GM19463 (cell line): ENCODE measurements around the gene VPS8.

Experiments
- ATAC-seq: cut with Tn5 transposase; IDR thresholded peaks from one replicate; pipeline ENCODE4 v1.9.1; 2021; ENCODE audit warnings: mild to moderate bottlenecking, moderate library complexity; ENCODE audit not compliant: unreplicated experiment

VPS8 gene

DNA sequence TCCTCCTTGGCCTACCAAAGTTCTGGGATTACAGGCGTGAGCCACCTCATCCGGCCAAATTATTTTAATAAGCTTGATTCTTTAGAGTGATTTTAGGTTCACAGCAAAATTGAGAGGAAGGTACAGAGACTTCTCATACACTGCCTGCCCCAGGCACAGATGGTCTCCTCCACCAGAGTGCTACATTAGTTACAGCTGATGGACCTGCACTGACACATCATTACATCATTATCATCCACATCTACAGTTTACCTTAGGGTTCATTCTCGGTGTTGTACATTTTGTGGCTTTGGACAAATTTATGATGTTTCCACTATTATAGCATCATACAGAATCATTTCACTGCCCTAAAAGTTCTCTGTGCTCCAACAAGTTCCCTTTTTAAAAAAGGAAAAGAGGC lies 4.4 kb upstream of the VPS8 start:
- no peak for ATAC-seq

DNA sequence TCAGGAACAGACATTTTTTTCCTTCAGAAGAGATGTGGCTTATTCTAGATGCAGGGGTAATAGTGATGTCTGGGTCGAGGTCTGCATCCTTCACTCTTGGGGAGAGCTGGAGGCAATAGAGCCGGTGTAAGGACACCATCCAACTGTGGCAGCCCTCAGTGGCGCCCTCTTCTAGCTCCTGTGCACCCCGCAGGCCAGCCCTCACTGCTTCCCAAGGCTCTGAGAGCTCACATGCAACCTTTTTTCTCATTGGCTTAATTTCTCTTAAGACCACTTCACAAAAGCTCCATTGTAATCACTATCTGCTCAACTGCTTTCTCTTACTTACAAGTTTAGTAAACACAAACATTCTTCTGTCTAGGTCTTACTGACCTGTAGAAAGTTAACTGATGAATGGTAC lies 3.9 kb upstream of the VPS8 start:
- no peak for ATAC-seq

DNA sequence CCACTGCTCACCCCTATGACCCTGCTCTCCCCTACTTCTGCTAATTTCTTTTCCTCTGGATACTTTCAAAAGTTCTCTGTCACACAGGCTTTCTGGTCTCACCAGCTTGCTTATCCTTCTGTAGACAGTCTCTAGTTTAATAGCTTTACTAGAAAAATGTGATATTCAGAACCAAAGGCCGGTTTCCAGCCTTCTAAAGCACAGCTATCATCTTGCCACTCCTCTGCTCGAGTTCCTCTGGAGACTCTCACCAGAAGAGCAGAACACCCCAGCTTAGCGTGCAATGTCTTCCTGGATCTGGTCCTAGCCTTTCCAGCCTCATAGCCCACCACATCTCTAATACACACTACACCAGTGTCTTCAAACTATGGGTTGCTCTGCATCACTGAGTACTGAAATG lies 1.8 kb upstream of the VPS8 start:
- no peak for ATAC-seq

DNA sequence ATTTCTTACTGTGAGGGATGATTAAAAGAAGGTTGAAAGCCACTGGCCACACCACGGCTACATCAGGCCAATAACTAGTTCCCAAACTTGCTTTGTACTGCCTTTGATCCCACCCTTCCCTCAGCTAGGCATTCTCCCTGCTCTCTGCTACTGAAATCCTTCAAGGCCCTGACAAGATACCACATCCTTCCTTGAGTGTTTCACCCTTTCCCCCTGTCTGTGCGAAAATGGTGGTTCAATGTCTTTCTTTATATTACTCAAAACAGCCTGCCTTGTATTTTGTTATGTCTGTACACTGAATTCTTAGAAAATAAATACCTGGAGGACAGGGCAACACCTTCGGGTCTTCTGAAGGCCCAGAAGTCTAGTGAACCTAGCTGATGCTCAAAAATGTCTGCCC lies 932 bp upstream of the VPS8 start:
- no peak for ATAC-seq

DNA sequence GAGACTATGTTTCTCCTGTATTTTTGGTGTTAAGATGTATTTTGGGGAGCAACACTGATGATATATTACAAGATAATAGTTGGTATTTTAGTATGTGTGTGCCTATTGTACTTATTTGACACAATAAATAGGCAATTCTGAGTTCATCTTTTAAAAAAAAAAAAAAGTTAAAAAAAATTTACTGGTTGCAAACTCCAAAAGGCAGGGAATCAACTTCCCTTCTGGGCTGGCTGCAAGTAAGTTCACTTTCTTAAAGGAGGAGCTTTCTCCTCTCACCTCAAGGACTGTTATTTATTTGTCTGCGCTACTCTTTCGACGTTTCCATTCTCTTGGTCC lies 335 bp upstream of the VPS8 start:
- ATAC-seq = no peak

DNA sequence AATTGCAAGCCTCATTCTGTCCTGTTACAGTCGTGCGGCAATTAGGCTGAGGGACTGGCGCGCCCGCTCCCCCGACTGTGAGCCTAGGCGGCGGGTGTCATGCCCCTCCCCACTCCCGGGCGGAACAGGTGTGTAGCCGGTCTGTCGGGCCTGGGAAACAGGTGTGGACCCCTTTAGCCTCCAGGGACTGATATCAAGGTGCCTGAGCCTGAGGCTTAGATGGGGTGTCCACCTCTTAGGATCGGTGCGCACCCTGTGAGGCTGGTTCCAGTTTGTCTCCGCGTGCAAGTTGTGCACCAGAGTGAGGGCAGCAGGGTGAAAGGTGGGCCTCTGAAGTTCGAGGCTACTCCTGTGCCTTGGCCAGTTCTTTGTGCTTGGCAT lies 686 bp downstream of the VPS8 start:
- ATAC-seq = no peak

DNA sequence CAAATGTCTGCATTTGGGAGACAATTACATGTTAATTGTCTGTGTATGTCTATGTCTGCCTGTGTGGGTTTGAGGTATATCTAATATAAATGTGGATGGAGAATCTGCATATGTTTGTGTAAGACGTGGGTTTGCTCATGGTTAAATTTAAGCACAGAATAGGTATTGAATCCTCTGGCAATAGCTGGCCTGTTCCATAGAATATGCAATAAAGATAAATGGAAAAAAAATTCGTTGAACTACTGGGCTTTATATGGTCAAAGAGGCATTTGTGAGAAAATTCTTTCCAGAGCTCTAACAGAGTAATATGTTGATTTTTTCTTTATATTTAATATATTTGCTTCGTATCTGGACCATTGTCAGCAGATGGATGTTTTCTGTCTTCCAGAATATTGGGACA lies 1.4 kb downstream of the VPS8 start:
- ATAC-seq = no peak

DNA sequence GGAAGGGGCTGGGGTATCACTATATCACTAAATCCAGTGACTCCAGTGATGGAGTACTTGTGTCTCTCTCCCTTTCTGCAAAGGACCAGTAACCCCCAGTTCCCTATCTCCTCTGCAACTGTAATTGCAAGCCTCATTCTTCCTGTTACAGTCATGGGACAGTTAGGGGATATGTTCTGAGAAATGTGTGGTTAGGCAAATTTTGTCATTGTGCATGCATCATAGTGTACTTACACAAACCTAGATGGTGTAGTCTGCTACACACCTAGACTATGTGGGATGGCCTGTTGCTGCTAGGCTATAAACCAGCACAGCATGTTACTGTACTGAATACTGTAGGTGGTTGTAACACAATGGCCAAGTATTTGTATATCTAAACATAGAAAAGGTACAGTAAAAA lies 2.2 kb downstream of the VPS8 start:
- no peak for ATAC-seq

DNA sequence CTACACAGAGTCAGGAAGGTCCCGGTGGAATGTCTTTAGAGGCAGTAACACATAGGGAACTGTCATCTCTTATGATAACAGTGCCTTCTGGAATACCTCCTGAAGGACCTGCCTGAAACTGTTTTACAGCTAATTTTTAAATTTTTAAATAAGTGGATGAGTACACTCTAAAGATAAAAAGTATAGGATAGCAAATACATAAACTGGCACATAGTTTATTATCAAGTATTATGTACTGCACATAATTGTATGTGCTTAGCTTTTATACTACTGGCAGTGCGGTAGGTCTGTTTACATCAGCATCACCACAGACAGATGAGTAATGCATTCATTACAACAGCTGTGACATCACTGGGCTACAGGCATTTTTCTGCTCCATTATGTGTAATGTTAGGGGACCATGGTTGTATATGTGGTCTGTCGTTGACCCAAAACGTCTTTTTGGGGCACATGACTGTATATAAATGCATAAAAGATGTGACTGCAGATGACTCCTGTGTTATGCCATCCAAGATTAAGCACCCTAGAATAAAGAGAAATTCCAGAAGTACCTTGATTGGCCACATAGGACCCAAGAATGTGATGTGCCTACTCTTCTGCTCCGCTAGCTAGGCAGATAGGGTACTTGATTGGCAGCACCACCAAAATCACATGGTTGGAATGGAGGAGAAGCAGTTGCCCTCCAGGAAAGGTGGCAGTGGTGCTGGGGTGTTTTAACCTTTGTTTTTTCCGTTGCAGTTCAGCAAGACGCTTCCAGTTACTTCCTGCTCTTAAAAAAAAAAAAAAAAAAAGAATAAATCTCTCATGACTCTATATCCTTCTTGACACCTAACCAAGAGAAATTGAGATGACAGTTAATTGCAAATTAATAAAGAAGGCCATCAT lies 3.3 kb downstream of the VPS8 start:
- ATAC-seq = no peak

DNA sequence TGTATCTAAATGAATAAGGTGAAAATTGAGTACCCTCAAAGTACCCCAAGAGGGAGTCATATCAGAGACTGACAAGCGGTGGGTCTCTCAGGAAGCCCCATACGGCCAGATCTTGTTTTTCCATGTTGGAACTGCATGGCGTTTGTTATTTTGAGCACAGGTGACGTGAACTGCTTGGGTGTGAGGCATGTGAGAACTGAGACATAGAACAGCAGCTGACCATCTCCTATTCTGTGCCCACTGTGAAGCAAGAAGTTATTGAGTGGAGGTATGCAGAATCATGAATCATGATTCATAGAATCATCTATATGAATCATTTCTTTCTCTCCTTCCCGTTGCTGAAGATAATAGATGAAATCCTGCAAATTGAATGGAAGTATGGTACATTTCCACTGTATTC lies 4.6 kb downstream of the VPS8 start:
- ATAC-seq = no peak

DNA sequence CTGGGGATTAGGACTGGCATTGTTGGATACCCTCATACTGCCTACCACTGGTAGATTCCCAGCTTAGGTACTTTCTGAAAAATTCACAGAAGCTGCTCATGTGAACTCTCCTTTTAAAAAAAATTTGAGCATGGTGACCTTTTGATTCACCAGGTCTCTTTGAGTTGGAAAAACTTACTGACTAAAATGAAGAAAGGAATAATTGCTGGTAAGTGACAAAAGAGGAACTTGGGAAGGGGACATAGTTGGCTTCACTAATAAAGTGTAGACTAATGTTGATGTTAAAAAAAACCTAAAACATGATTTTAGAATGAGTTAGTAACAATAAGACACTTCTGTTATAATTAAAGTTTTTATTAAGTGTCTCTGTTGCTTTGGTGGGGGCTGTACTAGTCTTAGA lies 8.6 kb downstream of the VPS8 start:
- ATAC-seq = no peak

DNA sequence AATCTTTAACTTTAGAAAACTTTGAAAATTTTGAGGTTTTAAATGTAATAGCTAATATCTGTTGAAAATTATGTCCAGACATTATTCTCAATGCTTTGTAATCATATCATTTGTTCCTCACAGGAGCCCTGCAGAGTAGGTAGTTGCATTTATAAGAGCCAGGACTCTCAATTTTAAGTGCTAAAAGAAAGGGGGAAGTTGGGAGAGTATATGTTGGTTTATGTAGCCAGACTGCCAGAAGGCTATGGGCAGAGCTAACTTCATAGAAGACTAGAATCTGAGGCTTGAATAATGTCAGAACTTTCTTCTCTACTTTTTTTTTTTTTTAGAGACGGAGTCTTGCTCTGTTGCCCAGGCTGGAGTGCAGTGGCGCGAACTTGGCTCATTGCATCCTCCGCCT lies 9.1 kb downstream of the VPS8 start:
- no peak for ATAC-seq

DNA sequence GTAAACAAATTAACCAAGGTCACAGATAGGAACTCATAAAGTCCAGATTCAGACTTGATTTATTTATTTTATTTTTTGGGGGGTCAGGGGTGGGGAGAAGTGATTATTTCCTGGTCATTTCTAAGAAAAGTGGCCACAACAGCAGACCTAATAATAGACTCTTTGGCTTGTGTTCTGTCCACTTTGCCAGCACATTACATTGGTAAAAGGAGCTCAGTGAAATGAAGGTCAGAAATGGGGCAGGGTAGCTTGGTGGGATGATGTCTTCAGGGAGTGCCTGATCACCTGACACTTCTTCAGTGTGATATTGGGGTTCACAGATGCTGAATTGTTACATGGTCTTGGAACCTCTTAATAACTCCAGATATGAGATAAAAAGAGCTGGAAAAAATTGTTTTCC lies 10.1 kb downstream of the VPS8 start:
- no peak for ATAC-seq

DNA sequence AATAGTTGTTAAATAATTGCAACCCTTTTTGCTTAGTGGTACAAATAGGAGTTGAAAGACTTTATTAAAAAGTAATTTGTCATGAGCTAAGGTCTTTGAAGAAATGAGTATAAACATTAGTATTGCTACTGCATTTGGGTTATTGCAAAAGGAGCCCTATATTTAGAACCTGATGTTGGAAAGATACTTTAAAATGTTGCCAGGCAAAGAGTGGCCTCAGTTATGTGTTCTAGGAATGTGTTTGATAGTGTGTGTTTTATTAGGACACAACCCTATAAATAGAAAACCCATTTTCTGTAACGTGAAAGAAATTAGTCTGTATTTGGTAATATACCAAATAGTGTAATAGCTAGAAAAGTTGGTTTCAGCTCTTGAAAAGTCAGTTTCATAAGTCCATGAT lies 10.7 kb downstream of the VPS8 start:
- no peak for ATAC-seq

DNA sequence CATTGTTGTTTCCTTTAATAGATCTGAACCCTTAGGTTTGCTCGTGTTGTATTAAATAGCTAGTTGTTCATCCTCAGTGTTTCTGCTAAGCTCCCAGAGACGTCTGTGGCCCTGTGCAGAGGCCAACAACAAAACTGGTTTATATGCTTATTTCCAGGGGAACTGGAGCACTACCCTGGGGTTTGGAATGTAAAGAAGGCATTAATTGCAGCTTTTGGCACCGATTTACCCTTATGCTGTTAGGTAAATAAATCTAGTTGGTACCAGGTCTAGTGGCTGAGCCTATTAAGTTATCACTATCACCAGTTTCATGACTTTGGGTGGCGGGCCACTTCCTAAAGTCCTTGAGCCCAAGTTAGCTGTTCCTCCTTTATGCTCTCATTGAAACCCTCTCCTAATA lies 12.0 kb downstream of the VPS8 start:
- no peak for ATAC-seq

DNA sequence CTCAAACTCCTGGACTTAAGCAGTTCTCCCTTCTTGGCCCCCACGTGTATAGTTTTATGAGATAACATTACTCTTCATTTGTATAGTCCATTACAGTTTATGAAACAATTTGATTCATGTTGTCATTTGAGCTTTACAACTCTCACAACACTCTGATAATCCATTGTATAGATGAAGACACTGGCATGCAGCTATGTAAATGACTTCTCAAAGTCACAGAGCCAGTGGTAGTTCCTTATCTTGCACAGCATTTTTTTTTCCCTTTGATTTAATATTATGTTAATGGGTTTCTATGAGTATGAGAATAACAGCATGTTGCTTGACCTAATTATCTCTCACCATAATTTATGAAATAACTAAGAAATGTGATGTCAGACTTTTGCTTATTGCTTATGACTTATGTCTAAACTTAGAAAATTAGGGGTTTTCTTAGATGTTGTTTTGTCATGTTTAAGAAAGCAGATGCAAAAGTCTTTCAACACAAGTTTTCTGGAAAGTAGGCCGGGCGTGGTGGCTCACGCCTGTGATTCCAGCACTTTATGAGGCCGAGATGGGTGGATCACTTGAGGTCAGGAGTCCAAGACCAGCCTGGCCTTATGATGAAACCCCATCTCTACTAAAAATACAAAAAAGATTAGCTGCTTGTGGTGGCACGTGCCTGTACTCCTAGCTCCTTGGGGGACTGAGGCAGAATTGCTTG lies 13.3 kb downstream of the VPS8 start:
- ATAC-seq = no peak

DNA sequence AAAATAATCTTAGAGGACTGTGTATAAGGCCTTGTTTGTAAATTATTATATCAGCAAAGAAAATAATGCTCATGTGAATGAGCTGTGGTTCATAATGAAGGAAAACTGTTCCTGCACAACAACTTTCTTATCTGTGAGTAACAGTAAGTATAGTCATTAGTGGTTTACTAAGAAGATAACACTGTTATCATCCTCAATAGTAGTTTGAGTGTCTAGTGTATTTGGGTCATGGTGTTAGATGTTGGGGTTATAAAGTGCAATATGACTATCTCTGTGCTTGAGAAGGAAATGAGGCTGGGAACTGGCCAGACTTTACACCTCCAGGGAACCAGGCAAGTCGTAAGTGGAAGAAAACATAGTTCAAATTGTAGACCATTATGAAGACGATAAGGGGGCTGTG lies 15.6 kb downstream of the VPS8 start:
- ATAC-seq = no peak

DNA sequence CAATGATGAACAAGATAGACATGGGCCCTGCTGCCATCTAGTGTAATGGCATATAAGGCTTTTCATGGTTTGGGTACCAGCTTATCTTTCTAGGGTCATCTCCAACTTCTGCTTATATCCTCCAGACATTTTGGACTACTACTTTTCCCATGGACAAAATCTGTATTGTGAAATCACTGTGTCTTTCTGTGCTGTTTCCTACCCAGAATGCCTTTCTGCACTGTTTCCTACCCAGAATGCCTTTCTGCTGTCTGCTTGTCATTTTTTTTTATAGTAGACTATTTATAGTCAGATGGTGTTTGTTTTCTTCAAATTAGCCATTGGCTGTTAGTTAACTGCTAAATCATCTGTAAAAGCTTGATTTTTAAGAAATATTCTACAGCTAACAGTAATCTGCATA lies 20.1 kb downstream of the VPS8 start:
- no peak for ATAC-seq

DNA sequence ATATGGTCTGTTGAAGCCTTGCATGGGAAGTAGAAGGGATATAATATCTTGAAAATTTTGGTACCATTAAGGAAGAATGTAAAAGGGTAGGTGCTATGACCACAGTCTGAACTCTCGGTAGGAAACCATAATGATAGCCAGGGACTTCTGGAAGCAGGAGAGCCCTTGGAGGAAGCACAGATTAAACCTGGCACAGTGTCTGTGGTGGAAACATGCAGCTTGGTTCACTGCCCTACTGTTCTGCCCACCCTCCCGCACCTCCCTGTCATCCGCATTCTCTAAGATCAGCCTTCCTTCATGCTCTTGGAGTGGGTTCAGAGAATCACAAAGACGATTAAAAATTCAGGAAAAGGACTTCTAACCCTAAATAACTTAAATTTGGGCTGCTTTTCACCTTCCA lies 20.9 kb downstream of the VPS8 start:
- no peak for ATAC-seq

DNA sequence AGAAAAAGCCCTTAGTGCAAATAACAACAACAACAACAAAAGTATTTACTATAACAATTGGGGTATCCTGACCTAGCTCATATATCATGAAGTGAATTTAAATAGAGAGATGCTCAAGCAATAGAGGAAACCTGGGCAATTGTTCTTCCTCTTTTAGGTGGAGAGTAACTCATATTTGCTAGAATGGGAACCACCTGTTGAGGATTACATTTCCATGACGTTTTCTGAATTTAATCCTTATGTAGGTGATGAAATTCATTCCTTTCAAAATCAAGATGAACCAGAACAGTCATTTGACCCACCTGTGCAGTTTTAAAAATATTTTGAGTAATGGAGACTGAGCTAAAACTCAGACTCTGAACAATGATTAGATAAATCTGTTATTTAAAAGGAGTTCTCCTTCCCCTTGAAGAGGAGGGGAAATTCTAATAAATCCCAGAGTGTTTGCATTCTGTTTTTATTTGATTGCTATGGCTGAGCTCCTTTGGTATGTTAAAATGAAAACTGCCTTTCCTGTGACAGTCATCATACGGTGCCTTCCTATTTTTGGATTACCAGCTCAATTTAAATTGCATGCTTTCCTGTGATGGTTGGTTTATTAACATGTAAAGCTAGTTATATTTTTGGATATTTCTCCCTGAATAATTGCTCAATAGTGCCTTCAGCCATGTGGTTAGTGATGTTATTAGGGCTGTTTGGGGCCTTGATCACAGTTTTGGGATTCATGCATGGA lies 24.3 kb downstream of the VPS8 start:
- ATAC-seq = no peak

DNA sequence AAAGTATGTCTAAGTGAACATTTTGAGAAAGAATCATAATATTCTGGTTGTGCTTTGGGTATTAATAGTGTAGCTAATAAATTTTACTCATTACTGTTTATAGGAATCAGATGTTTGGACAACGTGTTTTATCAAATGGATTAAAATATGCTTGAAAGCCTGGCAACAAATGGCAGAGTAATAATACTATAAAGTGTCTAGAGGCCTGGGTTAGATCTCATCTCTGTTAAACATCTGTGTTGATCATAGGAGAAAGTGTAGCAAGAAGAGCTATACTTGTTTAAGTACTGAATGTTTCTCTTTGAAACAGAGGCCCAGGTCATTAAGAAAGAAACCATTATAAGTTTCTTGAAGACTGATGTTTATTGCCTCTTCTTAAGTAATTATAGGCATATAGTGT lies 30.5 kb downstream of the VPS8 start:
- no peak for ATAC-seq

DNA sequence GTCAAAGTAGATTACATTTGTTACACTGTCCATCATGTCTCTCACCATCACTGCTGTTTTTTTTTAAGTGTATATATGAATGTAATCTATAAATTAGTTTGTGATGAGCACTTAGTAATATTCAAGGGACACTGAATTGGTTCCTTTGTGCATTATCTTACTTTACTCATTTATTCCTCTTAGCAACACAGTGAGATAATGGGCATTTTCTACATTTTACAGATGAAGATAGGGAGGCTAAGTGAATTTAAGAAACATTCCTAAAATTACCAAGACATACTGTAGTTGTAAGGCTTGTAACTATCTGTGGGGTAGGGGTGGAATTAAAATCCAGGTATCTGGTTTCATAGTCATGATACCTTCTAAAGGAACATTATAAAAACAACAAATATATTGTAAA lies 33.9 kb downstream of the VPS8 start:
- no peak for ATAC-seq
